Measurements from ENCODE around the gene ATP11A.
"Not testable (repeated sequence)": the region's sequence is repeated elsewhere in the genome, so short reads cannot be mapped to it uniquely, and the experiment has no call there.

ATP11A gene

DNA sequence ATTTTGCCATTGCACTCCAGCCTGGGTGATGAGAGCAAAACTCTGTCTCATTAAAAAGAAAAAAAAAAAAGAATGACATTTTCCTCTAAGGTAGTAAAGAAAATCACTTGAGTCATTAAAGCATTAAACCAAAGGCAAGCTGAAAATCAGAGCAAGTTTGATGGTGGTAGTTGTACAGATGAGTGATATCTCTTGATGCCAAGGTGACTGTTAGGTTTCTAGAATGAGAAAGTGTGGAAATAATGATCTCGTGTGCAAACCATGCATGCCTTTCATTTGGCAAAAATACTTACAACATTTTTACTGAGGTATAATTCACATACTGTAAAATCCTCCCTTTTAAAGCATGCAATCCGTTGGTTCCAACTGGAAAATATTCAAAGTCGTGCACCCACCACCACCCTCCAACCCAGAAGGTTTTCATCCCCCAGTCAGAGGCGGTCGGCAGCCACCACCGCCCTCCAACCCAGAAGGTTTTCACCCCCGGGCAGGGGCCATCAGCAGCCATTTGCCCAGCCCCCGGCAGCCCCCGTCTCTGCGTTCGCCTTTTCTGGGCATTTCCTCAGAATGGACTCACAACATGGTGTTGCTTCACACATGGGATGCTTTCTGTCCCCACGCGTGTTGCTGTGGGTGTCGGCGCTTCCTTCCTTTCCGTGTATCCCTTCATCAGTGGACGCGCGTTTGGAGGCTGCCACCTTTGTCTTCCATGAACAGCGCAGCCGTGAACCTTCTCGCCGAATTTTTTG lies 90.2 kb downstream of the ATP11A start:
- no peak for DNase-seq

DNA sequence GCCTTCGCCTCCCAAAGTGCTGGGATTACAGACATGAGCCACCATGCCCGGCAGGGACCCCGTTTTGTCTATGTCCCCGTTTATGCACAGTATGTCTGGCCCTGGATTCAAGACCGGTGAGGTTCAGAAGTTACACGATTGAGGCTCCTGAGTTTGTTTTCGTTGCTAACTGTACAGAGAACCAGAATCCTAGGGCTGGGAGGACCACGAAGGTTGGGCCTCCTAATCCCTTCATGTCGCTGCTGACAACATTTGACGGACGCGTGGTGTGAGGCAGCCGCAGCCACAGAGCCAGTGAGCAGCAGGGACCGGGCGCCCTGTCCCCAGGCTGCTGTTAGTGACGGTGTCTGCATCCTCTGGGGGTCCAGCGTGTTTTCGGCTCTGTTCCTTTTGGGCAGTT lies 91.4 kb downstream of the ATP11A start:
- no peak for DNase-seq

DNA sequence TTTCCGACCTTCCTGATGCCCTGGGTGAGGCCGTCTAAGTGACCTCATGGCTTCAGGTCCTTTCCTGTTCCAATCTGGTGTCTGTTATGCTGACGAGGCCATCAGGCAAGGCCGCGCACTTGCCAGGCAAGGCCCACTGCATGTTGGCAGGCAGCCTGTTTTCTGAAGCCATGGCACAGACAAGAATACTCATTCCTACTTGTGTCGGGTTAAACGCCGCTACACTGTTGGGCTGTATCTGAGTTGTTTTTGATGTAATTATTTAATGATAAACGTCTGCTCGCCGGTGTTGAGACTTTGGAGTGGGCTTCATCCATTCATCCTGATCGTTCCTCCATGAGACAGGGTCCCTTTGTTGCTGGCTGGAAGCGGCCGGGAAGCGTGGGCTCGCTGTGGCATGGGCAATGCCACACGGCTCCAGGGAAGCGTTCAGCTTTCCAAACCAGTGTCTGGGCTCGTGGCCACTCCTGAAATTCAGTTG lies 92.1 kb downstream of the ATP11A start:
- no peak for DNase-seq

DNA sequence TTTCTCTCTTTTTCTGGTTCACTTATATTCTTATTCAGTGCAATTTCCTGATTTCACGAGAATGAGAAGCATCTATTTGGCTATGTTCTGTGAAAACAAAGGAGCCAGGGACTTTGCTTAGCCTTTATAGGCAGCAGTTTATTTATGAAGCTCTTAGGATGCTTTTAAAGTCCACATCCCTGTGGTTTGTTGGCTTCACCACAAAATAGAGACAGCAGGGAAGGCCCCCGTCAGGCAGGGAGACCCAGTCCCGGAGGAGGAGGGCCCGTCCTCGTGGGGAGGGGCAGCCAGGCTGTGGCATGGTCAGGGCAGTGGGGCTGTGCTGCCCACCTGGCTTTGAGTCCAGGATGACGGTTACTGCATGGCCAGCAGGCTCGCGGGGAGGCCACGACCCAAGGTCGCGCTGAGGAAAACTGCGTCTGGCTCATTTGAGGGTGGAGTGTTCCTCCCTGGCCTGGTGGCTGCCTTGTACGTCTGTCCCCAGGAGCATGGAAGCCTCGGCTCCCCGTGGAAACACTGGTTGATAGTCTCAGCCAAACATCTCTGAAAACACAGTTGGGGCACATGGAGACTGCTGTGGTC lies 92.7 kb downstream of the ATP11A start:
- no peak for DNase-seq

DNA sequence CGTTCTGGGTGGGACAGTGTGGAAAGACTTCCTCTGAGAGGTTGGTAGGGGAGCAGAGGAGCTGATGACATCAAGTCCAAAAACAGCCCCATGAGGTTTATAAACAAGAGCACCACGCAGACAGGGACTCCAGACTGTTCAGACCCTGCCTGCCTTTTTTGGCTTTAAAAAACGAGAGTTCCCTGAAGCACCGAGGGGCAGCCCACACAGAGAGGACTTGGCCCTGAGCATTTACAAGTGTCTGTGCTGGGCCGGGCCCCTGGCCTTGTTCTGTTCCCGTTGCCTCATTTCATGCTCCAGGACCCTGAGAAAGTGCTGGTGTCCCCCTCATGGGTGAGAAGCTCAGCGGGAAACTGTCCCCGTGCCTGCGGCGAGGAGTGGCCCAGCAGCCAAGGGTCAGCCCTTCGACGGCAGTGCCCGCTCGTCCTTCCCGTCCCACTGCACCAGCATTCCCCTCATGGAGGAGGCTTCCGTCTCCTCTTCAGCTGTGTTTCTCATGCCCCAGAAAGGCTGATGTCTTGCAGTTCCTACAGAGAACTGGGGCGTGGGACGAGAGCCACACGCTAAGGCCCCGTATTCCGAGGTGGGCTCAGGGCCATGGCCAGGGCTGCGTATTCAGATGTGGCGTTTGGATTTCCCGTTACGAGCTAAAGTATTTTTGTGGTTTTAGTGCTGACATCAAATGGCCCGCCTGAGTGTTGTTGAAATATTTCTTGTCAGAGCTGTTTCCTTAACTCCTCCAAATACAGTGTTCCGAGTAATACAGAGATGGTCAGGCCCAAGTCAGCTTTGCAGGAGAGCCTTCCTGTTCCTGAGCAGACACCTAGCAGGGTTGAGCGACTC lies 93.5 kb downstream of the ATP11A start:
- no peak for DNase-seq

DNA sequence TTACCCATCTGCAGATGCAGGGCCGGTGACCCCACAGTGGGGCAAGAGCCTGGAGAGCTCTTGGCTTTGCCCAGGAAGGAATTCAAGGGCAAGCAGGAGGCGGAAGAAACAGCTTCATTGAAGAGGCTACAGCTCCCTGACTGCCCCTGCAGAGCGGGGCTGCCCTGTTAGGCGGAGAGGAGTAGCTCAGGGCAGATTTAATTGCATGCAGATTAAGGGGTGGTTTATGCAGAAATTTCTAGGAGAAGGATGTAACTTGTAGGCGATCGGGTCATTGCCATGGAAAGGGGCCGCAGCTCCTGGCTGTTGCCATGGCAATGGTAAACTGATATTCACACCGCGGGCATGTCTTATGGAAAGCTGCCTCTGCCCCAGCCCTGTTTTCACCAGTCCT lies 94.1 kb downstream of the ATP11A start:
- no peak for DNase-seq

DNA sequence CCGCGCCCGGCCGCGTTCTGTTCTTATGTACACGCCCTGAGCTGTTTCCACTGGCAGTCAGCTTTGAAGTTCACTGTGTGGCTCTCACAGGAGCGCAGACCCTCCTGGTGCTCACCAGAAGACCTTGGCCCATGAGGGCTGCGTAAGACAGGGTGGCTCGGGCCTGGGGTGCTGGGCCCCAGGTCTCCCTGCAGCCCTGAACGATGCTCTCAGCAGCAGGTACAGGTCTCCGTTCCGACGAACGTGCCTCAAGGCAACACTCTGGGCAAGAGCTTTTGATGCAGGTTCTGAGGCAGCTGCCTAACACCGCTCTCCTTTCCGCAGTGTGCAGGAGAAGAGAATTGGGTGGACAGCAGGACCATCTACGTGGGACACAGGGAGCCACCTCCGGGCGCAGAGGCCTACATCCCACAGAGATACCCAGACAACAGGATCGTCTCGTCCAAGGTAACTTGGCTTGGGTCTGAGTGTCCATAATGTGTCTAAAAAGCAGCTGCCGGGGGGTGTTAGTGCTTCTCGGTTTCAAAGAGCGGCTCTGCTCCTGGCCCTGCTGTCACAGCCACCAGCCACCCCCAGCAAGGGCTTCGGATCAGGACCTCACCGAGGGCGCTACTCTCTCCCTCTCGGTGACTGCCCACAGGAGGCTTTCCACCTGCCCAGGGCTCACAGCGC lies 95.1 kb downstream of the ATP11A start:
- no peak for DNase-seq

DNA sequence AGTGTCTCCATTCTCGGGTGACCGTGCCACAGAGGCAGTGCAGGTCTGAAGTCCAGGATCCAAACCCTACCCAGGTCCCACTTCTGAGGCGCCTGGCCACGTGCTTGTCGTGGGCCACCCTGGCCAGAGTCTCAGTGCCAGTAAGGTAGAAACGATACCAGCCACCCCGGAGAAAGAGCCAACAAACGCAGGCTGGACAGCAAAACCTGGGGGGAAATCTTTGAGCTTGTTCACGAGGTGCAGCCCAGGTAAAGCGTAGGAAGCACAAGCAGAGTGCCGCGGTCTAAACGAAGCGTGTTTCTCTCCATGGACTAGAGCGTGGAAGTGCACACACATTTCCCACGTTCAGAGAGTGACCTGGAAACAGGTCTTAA lies 95.6 kb downstream of the ATP11A start:
- DNase-seq: no peak

DNA sequence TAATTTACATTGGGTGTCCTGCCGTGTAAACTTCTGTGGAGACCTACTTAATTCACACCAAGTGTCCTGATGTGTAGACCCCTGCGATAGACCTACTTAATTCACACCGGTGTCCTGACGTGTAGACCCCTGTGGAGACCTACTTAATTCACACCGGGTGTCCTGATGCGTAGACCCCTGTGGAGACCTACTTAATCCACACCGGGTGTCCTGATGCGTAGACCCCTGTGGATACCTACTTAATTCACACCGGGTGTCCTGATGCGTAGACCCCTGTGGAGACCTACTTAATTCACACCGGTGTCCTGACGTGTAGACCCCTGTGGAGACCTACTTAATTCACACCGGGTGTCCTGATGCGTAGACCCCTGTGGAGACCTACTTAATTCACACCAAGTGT lies 97.0 kb downstream of the ATP11A start:
- not testable (repeated sequence) for DNase-seq

DNA sequence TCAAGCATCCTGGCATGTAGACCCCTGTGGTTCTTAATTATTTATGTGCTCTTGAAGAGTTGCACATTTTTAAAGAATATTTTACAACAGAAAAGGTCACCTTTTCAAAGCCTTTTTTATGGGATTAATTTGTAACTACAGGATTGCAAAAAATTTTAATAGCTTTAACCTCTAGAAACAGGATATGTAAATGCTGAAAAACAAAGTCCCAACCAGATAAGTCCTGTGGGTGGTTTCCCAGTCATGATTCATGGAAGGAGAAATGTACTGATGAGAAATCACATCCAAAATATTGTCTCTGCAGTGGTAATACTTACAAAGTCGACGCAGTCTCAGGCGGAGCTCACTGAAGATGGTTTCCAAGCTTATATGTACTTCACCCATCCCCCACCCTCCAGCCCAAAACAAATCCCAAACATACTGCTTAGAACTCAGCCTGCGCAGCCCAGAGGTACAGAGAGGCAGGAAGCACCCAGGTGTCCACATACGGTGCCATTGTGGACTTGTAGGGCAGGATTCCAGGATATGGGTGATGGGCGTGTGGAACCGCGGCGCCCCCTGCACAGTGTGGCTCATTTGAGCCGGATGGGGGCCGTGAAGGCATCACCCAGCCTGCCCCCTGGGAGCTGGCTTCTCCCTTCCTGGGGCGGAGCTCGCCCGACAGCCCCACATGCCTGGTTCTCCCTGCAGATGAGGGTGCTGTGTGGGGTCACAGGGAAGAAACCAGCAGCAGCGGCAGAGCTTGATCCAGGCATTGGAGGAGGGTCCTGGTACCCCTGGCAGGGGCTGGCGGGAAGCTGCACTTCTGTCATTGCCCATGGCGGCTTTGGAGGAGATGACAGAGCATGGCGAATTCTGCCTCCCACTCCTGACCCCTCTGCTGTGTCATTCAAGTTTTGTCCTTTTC lies 101.2 kb downstream of the ATP11A start:
- DNase-seq: no peak

DNA sequence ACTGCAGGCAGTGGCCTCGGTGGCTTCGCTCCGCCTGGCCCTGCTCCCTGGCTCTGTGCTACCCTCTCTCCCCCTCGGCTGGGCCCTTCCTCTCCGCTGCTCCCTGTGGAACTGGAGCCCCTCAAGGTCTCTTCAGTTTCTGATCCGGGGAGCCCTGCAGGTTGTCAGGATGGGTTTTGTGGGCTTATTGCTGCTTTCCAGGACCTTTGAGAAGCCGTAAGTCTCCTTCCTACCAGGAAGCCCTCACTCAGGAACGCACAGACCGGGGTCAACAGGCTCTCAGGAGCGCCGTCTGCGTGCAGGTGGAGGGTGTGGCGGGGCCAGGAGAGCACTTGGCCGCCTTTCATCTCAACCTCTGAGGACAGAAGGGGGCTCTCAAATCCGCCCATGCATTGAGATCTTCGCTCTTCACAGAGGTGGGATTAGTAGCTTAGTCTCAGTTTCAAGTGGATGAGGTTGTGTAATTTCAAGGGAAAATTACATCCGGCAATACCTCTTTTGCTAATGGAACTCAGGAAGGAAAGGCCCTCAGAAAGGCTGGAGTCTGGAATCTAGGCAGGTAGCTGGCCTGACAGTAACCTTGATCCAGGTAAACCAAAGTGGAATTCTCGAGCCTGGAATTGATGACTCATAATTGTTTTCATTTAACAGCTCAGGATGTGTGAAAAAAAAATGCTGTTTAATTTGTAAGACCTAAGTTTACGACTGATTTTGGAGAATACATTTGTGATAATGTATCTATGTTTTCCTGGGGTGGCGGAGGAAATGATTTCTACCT lies 102.0 kb downstream of the ATP11A start:
- no peak for DNase-seq

DNA sequence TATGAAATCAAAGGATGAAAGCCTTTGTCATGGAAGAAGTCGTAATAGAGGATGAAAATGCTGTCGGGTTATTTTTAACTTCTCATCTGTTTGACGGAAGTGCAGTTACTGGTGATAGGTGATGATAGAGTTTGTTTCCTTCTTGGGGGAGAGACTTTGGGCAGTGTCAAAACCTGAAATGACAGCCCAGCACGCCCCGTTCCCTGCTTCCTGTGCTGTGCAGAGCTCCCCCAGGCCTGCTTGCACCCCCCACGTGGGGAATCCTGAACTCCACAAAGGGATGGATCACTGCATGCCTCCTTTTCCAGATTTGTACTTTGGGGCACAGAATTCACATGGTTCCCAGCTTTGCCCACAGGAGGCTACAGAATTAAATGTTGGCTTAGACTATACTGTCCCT lies 102.7 kb downstream of the ATP11A start:
- DNase-seq: peak in 1 of 2 experiments; percentile 17

DNA sequence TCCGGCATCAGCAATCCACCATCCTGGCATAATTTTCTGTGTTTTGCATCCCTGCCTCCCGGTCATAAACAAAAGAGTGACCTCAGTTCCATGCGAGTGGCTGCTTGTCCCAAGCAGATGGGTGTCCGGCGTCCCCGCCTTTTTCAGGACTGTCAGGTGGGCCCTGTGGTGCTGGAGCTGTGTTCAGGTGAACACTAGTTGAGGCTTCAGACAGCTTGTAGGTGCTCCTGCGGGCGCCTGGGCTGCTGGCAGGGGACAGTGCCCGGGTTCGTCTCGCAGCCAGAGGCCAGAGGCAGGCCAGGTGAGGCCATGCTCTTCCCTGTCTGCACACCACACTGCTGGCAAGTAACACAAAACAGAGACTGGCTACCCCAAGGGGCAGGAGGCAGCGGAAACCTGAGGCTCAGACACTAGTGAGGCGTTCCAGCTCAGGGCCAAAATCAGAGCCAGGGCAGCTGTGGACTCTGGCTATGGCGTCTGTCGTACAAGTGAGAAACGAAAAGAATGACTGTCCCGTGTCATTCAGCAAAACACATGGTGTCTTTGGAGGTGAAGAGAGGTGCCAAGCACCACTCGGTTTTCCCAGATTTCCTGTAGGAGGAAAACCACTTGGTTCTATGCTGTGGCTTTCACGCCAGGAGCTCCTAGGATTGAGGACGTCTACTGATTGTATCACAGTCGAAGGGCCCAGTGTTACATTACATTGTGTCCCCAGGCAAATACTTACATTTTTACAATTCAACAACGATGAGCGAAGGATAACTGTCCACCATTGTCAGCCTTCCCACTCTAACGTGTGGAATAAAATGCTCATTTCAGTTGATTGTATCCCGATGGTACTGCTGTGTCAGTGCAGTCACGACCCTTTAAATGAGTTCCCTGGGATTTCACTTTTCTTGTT lies 104.0 kb downstream of the ATP11A start:
- no peak for DNase-seq

DNA sequence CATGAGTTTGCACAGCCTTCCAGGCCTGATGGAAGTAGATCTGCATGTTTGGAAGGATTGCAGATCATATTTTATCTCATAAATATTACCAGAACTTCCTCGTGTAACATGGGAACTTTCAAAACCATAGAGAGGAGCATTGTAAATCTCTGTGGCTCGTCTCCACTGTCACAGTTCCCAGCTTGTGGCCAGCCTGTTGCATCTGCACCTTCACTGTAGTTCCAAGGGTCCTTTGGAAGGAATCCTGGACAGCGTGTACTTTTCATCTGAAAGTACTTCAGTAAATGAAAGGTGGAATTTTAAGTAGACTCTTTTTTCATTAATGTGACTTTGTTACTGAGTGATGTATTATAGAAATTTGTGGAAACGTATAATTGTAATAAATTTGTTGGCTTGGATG lies 105.4 kb downstream of the ATP11A start:
- no peak for DNase-seq

DNA sequence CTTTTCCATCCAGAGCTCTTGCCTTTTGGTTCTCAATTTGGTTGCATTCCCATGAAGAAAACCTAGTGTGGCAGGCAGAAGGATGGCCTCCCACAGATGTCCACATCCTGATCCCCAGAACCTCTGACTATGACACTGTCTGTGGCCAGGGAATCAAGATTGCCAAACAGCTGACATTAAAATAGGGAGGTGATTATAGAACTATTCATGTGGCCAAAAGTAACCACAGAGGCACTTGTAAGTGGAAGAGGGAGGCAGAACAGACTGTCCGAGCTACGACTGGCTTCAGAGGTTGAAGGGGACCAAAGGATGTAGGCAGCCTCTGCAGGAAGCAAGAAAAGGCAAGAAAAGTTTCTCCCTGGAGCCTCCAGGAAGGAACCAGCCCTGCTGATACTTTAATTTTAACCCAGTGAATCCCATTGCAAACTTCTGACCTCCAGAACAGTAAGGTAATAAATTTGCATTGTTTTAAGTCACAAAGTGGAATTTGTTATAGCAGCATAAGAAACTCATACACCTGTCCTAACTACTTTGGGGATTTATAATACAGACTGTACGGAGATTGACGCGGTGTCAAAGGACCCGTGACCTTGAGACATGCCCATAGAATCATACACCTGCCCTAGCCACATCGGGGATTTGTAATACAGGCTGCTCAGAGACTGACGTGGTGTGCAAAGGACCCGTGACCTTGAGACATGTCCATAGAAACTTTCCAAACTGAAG lies 106.5 kb downstream of the ATP11A start:
- DNase-seq: peak; percentile 17 to 25

DNA sequence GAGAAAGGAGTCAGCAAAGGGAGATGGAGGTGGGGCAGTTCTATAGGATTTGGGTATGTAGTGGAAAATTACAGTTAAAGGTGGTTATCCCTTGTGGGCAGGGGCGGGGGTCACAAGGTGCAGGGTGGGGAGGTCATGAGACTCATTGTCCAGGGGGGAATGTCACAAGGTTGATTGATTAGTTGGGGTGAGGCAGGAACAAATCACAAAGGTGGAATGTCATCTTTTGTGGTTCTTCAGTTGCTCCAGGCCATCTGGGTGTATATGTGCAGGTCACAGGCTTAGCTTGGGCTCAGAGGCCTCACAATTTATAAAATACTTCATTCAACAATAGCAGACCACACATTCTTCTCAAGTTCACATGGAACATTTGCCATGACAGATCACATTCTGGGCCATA lies 109.6 kb downstream of the ATP11A start:
- DNase-seq: no peak

DNA sequence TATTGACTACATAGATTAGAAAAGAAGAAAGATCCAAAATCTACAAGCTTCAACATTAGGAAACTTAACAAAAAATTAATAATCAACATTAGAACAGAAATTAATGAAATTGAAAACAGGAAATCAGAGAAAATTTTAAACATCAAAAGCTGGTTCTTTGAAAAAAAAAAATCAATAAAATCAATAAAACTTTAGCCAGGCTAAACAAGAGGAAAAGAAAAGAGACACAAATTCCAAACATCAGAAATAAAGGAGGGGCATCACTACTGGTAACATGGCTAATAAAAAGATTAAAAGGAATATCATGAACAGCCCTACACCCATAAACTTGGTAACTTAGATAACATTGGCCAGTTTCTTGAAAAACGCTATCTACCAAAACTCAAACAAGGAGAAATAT lies 110.2 kb downstream of the ATP11A start:
- no peak for DNase-seq

DNA sequence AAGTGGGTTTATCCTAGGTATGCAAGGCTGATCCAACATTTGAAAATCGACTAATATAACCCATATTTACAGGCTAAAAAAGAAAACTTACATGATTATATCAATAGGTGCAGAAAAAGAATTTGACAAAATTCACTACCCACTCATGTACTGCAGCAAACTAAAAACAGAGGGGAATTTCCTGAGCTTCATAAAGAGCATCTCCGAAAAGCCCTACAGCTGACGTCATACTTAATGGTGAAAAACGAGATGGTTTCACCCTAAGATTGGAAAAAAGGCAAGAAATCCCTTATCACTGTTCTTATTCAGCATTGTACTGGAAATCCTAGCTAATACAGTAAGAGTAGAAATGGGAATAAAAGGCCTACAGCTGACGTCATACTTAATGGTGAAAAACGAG lies 111.0 kb downstream of the ATP11A start:
- DNase-seq: not testable (repeated sequence)

DNA sequence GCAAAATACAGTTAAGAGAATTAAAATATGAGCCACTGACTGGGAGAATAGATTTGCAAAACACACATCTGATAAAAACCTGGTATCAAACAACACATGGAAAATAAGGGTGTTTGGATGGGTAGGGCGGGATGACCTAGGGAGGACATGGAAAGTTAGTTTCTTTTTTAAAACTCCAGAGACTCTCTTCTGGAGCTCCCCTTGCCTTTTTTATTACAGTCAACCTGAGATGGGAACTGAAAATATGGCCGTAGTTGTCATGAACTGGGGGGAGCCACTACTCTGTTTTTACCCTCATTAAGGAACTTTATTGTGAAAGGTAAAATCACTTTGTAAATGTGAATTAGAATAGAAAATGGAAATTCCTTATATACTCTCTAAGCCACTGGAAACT lies 113.0 kb downstream of the ATP11A start:
- DNase-seq: no peak

DNA sequence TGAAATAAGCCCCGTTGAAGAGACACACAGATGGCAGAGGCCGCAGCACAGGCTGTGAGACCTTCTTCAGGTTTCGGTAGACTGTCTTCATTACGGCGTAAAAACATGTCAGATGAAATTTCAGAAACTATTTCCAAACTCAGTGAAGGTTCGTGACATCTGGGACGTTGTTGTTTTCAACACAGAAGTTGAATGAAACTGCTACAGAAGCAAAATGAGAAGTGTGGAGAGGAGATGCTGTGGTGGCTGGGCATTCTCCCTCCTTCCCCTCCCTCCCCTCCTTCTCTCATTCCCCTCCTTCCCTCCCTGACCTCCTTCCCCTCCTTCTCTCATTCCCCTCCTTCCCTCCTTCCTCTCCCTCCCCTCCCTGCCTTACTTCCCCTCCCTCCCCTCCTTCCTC lies 113.6 kb downstream of the ATP11A start:
- no peak for DNase-seq

Data from Kasumi-1 (cell line).